Measurements from ENCODE around the gene SPATA33. TPM values are rescaled to one million over a fixed set of nuclear protein-coding genes. Genes with fewer than 3 reads are reported as not detected.

Gene SPATA33
- polyA plus RNA-seq, 2 of the 4 experiments (the other 2 are of a cell fraction) = 6.1 to 12.1 TPM

- peak within 1 kb of the TSS; percentile 69 for H3K4me3 ChIP-seq
- DNase-seq (ENCODE audit: low read depth in 1 of 2, low spot score in 1 of 2) (peak; percentile 92 to 95), ATAC-seq (peak; percentile 58 to 73), FAIRE-seq (no peak)
- H3K9me3 ChIP-seq = no peaks in the 10 kb centered on the region
- H3K27ac ChIP-seq = peak within 1 kb of the TSS; percentile 82 to 92
- TF ChIP-seq ZC3H11A (IDR thresholded peaks at IDR 0.05) (no peak), RNF2 (IDR thresholded peaks at IDR 0.05; ENCODE audit: borderline replicate concordance, low read depth) (no peak), TFCP2L1 (CRISPR knock-in tag; IDR thresholded peaks at IDR 0.05) (no peak), CHD4 (IDR thresholded peaks at IDR 0.05; ENCODE audit: borderline replicate concordance) (no peak), ATOH8 (CRISPR knock-in tag; IDR thresholded peaks at IDR 0.05; ENCODE audit: low read depth) (0 out of 2 replicates have a peak, but pooled peaks have one; percentile 35), RARB (CRISPR knock-in tag; IDR thresholded peaks at IDR 0.05) (no peak), EHF (CRISPR knock-in tag; IDR thresholded peaks at IDR 0.05) (no peak), EP300 (IDR thresholded peaks at IDR 0.05) (no peak), NR3C1 (IDR thresholded peaks at IDR 0.05) (no peak), CBX2 (IDR thresholded peaks at IDR 0.05; ENCODE audit: borderline replicate concordance, low read depth) (no peak), ESRRA (IDR thresholded peaks at IDR 0.05; ENCODE audit: borderline replicate concordance, low read length) (no peak), REST (IDR thresholded peaks at IDR 0.05) (0 out of 2 replicates have a peak, but pooled peaks have one; percentile 9), FOSB (CRISPR knock-in tag; IDR thresholded peaks at IDR 0.05) (no peak), CEBPB (IDR thresholded peaks at IDR 0.05) (no peak), RCOR1 (IDR thresholded peaks at IDR 0.05; ENCODE audit: low read depth, low read length) (no peak), TP53 (CRISPR knock-in tag; IDR thresholded peaks at IDR 0.05) (no peak), MAX (IDR thresholded peaks at IDR 0.05) (peak; percentile 65), GATA3 (IDR thresholded peaks at IDR 0.05; ENCODE audit: borderline replicate concordance) (no peak), POLR2A (IDR thresholded peaks at IDR 0.05; ENCODE audit: low read length) (peak; percentile 60), PHF8 (IDR thresholded peaks at IDR 0.05; ENCODE audit: borderline replicate concordance, low read depth) (peak; percentile 80; the same call in 1 of the 2 replicates), MAFK (IDR thresholded peaks at IDR 0.05; ENCODE audit: partially characterized antibody) (no peak)
- TF ChIP-seq, protein P1, sequence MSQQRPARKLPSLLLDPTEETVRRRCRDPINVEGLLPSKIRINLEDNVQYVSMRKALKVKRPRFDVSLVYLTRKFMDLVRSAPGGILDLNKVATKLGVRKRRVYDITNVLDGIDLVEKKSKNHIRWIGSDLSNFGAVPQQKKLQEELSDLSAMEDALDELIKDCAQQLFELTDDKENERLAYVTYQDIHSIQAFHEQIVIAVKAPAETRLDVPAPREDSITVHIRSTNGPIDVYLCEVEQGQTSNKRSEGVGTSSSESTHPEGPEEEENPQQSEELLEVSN (IDR thresholded peaks at IDR 0.05; ENCODE audit: borderline replicate concordance, low read depth) = peak; percentile 42; the same call in 1 of the 2 replicates
- TF ChIP-seq, protein P2, sequence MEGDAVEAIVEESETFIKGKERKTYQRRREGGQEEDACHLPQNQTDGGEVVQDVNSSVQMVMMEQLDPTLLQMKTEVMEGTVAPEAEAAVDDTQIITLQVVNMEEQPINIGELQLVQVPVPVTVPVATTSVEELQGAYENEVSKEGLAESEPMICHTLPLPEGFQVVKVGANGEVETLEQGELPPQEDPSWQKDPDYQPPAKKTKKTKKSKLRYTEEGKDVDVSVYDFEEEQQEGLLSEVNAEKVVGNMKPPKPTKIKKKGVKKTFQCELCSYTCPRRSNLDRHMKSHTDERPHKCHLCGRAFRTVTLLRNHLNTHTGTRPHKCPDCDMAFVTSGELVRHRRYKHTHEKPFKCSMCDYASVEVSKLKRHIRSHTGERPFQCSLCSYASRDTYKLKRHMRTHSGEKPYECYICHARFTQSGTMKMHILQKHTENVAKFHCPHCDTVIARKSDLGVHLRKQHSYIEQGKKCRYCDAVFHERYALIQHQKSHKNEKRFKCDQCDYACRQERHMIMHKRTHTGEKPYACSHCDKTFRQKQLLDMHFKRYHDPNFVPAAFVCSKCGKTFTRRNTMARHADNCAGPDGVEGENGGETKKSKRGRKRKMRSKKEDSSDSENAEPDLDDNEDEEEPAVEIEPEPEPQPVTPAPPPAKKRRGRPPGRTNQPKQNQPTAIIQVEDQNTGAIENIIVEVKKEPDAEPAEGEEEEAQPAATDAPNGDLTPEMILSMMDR (IDR thresholded peaks at IDR 0.05) = no peak
- TF ChIP-seq, protein P3, sequence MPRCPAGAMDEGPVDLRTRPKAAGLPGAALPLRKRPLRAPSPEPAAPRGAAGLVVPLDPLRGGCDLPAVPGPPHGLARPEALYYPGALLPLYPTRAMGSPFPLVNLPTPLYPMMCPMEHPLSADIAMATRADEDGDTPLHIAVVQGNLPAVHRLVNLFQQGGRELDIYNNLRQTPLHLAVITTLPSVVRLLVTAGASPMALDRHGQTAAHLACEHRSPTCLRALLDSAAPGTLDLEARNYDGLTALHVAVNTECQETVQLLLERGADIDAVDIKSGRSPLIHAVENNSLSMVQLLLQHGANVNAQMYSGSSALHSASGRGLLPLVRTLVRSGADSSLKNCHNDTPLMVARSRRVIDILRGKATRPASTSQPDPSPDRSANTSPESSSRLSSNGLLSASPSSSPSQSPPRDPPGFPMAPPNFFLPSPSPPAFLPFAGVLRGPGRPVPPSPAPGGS (IDR thresholded peaks at IDR 0.05) = 0 out of 3 replicates have a peak, but pooled peaks have one; percentile 41
- TF ChIP-seq, protein P4, sequence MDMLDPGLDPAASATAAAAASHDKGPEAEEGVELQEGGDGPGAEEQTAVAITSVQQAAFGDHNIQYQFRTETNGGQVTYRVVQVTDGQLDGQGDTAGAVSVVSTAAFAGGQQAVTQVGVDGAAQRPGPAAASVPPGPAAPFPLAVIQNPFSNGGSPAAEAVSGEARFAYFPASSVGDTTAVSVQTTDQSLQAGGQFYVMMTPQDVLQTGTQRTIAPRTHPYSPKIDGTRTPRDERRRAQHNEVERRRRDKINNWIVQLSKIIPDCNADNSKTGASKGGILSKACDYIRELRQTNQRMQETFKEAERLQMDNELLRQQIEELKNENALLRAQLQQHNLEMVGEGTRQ (IDR thresholded peaks at IDR 0.05) = 0 out of 2 replicates have a peak, but pooled peaks have one; percentile 7
- ChIA-PET POLR2A (interaction anchor here (0.7 to 2.6 kb wide), 3 partner anchors 10 to 161 kb away, joined by 4 to 24 read pairs (median 6); partner anchors contain the start of gene CDK10), CTCF (interaction anchor here (0.8 to 4.3 kb wide), 14 partner anchors 8 to 209 kb away, joined by 3 to 33 read pairs (median 8); partner anchors contain the start of gene SPIRE2)
- WGBS (ENCODE audit: missing lambda C conversion rate) = 2% methylated on average over 35 of the region's 97 CpGs
- peaks cover 12% of the 10 kb centered on the region for H3K4me1 ChIP-seq
- H3K4me2 ChIP-seq = peak within 1 kb of the TSS; percentile 98
These were observed 44.1 kb downstream of the SPATA33 start, which contains the start of gene SPATA2L for GRCh38 chr16:89701425-89702406. Gene SPATA2L (minus strand): TSS chr16:89701705. CDS start chr16:89701232, 473 bp downstream.

Data from A549 (cell line).